ENCODE data around the gene C1QTNF3.

Gene C1QTNF3

GRCh38 chr5:34062419-34062818 is 19.4 kb upstream of the C1QTNF3 start:
- TF ChIP-seq, protein P1, sequence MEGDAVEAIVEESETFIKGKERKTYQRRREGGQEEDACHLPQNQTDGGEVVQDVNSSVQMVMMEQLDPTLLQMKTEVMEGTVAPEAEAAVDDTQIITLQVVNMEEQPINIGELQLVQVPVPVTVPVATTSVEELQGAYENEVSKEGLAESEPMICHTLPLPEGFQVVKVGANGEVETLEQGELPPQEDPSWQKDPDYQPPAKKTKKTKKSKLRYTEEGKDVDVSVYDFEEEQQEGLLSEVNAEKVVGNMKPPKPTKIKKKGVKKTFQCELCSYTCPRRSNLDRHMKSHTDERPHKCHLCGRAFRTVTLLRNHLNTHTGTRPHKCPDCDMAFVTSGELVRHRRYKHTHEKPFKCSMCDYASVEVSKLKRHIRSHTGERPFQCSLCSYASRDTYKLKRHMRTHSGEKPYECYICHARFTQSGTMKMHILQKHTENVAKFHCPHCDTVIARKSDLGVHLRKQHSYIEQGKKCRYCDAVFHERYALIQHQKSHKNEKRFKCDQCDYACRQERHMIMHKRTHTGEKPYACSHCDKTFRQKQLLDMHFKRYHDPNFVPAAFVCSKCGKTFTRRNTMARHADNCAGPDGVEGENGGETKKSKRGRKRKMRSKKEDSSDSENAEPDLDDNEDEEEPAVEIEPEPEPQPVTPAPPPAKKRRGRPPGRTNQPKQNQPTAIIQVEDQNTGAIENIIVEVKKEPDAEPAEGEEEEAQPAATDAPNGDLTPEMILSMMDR (IDR thresholded peaks at IDR 0.05; ENCODE audit: low read depth, low read length, missing control alignments): no peak
- no peak for DNase-seq (ENCODE audit: low read depth)
- H3K4me3 ChIP-seq (ENCODE audit: low read depth, low read length): no peak overlapping the region

- no peak for DNase-seq (ENCODE audit: low read depth)
- TF ChIP-seq, protein P1 (IDR thresholded peaks at IDR 0.05; ENCODE audit: low read depth, low read length, missing control alignments): no peak
- no peak overlapping the region for H3K4me3 ChIP-seq (ENCODE audit: low read depth, low read length)
Measured at GRCh38 chr5:34061993-34062392, 19.0 kb upstream of the C1QTNF3 start.

DNA sequence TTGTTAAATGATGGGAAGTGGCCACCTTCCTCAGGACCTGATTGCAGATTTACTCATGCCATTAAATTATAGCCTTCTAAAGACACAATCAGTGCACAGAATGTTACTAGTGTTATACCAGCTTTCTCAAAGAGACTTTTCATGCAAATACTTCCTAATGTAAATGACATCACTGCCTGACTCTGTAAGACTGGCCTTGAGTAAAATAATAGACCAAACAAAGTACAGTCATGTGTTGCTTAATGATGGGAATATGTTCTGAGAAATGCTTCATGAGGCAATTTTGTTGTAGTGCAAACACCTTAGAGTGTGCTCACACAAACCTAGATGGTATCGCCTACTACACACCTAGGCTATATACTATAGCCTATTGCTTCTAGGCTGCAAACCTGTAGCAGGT is 17.0 kb upstream of the C1QTNF3 start:
- no peak overlapping the region for H3K4me3 ChIP-seq (ENCODE audit: low read depth, low read length)
- TF ChIP-seq, protein P1 (IDR thresholded peaks at IDR 0.05; ENCODE audit: low read depth, low read length, missing control alignments): no peak
- no peak for DNase-seq (ENCODE audit: low read depth)

- TF ChIP-seq, protein P1 (IDR thresholded peaks at IDR 0.05; ENCODE audit: low read depth, low read length, missing control alignments): no peak
- no peak for DNase-seq (ENCODE audit: low read depth)
- no peak overlapping the region for H3K4me3 ChIP-seq (ENCODE audit: low read depth, low read length)
Measured at GRCh38 chr5:34058532-34058931, 15.5 kb upstream of the C1QTNF3 start.

DNA sequence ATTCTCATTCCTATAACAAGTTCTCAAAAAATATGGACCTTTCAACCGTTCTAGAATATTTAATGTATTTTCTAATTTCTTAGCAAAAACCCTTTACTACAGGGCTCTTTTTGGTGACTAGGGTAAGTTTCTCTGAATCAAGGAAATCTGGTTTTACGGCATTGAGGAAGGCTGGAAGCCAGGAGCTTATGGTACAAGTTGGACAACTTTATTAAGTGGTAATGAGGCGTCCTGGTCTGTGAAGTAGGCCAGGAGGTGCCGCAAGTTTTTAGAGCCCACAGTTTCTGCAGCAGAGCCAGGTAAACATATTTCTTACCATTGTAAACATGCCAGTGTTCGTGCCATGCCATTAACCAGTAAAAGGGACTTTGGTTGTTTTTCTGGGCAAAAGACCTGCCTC is 14.6 kb upstream of the C1QTNF3 start:
- no peak overlapping the region for H3K4me3 ChIP-seq (ENCODE audit: low read depth, low read length)
- TF ChIP-seq, protein P1 (IDR thresholded peaks at IDR 0.05; ENCODE audit: low read depth, low read length, missing control alignments): no peak
- no peak for DNase-seq (ENCODE audit: low read depth)

- H3K4me3 ChIP-seq (ENCODE audit: low read depth, low read length): no peak overlapping the region
- TF ChIP-seq, protein P1 (IDR thresholded peaks at IDR 0.05; ENCODE audit: low read depth, low read length, missing control alignments): no peak
- DNase-seq (ENCODE audit: low read depth): no peak
Measured at GRCh38 chr5:34057118-34057517, 14.1 kb upstream of the C1QTNF3 start.

DNA sequence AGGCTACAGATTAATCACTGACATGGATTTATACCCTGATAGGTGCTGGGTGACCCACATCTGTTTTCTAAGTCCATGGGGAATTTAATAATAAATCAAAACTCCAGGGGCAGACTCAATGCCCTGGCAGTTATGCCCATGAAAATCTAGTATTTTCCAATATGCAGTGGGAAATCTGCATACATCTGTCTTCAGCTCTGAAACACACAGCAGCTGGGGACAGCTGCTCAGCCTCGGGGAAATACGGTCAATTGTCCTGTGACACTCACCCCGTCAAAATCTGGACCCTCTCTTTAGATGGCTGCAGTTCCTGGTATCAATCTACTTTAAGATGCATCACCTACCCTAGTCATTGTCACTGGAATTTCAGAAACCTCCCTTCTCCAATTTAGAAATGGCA is 12.7 kb upstream of the C1QTNF3 start:
- no peak for DNase-seq (ENCODE audit: low read depth)
- TF ChIP-seq, protein P1 (IDR thresholded peaks at IDR 0.05; ENCODE audit: low read depth, low read length, missing control alignments): no peak
- H3K4me3 ChIP-seq (ENCODE audit: low read depth, low read length): no peak overlapping the region
